H1 (cell line): ENCODE measurements around the gene TOR4A. TPM values are rescaled to one million over a fixed set of nuclear protein-coding genes. Genes with fewer than 3 reads are reported as not detected.

Source experiments
- ASH2L ChIP-seq: fragments of 200-600, 300-600 bp; sonication (generic); IDR thresholded peaks from one replicate; pipeline ENCODE4 v1.7.1; 2017; ENCODE audit warnings: low read length
- CEBPB ChIP-seq: IDR thresholded peaks from 2 replicates; pipeline ENCODE4 v1.6.1; 2012; ENCODE audit warnings: low read depth, low read length
- CHD1 ChIP-seq: IDR thresholded peaks from 2 replicates; pipeline ENCODE4 v1.6.1; 2012; ENCODE audit warnings: low read depth, low read length, improper control_type of control experiment
- EGR1 ChIP-seq: IDR thresholded peaks from 2 replicates; pipeline ENCODE4 v1.6.1; 2011; ENCODE audit warnings: low read depth, low read length, borderline replicate concordance
- GABPA ChIP-seq: IDR thresholded peaks from 2 replicates; pipeline ENCODE4 v1.6.1; 2011; ENCODE audit warnings: mild to moderate bottlenecking, low read length, moderate library complexity, borderline replicate concordance; ENCODE audit not compliant: insufficient read depth
- JUND ChIP-seq: IDR thresholded peaks from 2 replicates; pipeline ENCODE4 v1.6.1; 2011; ENCODE audit warnings: mild to moderate bottlenecking, improper control_type of control experiment, low read length
- KDM4A ChIP-seq: IDR thresholded peaks from one replicate; pipeline ENCODE4 v1.7.1; 2012; ENCODE audit warnings: low read depth, mild to moderate bottlenecking, moderate library complexity, low read length, inconsistent platforms; ENCODE audit not compliant: severe bottlenecking
- RXRA ChIP-seq: IDR thresholded peaks from 2 replicates; pipeline ENCODE4 v1.6.1; 2011; ENCODE audit warnings: low read depth, mild to moderate bottlenecking, low read length, moderate library complexity; ENCODE audit not compliant: insufficient read depth
- SP1 ChIP-seq: IDR thresholded peaks from 2 replicates; pipeline ENCODE4 v1.6.1; 2011; ENCODE audit warnings: low read depth, low read length
- SUZ12 ChIP-seq: fragments of 200-600 bp; sonication (generic); IDR thresholded peaks from 2 replicates; pipeline ENCODE4 v1.6.1; 2012; ENCODE audit warnings: mild to moderate bottlenecking, inconsistent platforms, low read length, moderate library complexity, mixed read lengths
- TBP ChIP-seq: IDR thresholded peaks from 2 replicates; pipeline ENCODE4 v1.6.1; 2011; ENCODE audit warnings: low read depth, low read length, improper control_type of control experiment
- polyA plus RNA-seq, 7 experiments: library from polyadenylated mRNA; depleted of rRNA in 3 of 7; stranded (reverse) in 5 of 7; unstranded in 2 of 7; fragments of >200 nt in 5 of 7; fragments of 200-250 nt in 2 of 7; gene quantifications; 1 replicate in 5 of 7; 2 replicates in 1 of 7; 4 replicates in 1 of 7; pipeline versions ENCODE4 v1.2.1 to v1.2.3, GENCODE V29; 2011 to 2013; ENCODE audit warnings: missing spikeins in 2 of 7, mixed read lengths in 2 of 7
- total RNA-seq: library from RNA; stranded (reverse); fragmentation: NEBNext Ultra II Directional; extraction: Animal tissue kit (Norgen Biotek cat#: 25700); gene quantifications from 2 replicates; pipeline ENCODE4 v1.2.1, GENCODE V29; 2021
- TF ChIP-seq, protein P1 (sequence below): IDR thresholded peaks from 2 replicates; pipeline ENCODE4 v1.6.1; 2012; ENCODE audit warnings: inconsistent platforms
- TF ChIP-seq, protein P2 (sequence below), 3 experiments: IDR thresholded peaks; 1 replicate in 2 of 3; 2 replicates in 1 of 3; pipeline versions ENCODE4 v1.5.1 to v1.6.1; 2011; ENCODE audit warnings: low read length in 3 of 3, mild to moderate bottlenecking in 3 of 3, inconsistent platforms in 2 of 3, low read depth in 1 of 3, moderate library complexity in 1 of 3; ENCODE audit not compliant: insufficient read depth in 1 of 3; ENCODE audit errors: control extremely low read depth in 1 of 3
- TF ChIP-seq, protein P3 (sequence below): IDR thresholded peaks from 2 replicates; pipeline ENCODE4 v1.6.1; 2011; ENCODE audit warnings: low read depth, mild to moderate bottlenecking, low read length; ENCODE audit not compliant: insufficient read depth
- TF ChIP-seq, protein P4 (sequence below): IDR thresholded peaks from 2 replicates; pipeline ENCODE4 v1.6.1; 2012; ENCODE audit warnings: low read length, inconsistent platforms

The TOR4A gene
- total and polyA plus RNA-seq, 2 of the 8 experiments (the other 6 are each of a cell fraction or from before 2014, with no cell fraction given): 8.4 to 9.3 TPM

DNA sequence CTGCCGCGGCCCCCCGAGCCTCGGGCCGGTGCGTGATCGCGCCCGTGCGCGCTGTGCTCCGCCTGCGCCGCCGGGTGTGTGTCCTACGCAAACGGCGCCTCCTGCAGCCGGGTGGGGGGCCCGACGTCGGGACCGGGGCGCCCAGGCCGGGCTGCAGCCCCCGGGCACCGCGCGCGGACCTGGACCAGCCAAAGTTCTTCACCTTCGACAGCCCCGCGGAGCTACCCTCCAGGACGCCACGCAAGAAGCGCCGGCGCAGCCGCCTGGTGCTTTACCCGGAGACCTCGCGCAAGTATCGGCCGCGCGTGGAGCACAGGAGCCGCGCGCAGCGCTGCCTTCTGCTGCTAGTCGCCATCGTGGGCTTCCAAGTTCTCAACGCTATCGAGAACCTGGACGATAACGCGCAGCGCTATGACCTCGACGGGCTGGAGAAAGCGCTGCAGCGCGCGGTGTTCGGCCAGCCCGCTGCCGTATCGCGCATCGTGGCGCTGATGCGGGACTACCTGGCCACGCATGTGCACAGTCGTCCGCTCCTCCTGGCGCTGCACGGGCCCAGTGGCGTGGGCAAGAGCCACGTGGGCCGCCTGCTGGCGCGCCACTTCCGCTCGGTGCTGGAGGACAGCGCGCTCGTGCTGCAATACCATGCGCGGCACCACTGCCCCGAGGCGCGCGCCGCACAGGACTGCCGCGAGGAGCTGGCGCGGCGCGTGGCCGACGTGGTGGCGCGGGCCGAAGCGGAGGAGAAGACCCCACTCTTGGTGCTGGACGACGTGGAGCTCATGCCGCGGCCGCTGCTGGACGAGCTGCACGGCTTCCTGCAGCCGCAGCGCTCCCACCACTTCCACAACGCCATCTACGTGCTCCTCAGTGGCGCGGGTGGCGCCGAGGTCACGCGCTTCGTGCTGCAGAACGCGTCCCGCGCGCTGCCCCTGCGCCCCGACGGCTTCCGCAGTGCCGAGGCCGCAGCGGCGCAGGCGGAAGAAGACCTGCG is 1.5 kb downstream of the TOR4A start (continued):
- TF ChIP-seq, protein P1, sequence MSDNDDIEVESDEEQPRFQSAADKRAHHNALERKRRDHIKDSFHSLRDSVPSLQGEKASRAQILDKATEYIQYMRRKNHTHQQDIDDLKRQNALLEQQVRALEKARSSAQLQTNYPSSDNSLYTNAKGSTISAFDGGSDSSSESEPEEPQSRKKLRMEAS: no peak
- TF ChIP-seq CHD1 (no peak), ASH2L (no peak), JUND (no peak), SP1 (no peak), KDM4A (peak; percentile 29), SUZ12 (no peak), GABPA (peak; percentile 54; the same call in 1 of the 2 replicates), CEBPB (no peak), TBP (no peak), RXRA (no peak), EGR1 (no peak)
- TF ChIP-seq, protein P2, sequence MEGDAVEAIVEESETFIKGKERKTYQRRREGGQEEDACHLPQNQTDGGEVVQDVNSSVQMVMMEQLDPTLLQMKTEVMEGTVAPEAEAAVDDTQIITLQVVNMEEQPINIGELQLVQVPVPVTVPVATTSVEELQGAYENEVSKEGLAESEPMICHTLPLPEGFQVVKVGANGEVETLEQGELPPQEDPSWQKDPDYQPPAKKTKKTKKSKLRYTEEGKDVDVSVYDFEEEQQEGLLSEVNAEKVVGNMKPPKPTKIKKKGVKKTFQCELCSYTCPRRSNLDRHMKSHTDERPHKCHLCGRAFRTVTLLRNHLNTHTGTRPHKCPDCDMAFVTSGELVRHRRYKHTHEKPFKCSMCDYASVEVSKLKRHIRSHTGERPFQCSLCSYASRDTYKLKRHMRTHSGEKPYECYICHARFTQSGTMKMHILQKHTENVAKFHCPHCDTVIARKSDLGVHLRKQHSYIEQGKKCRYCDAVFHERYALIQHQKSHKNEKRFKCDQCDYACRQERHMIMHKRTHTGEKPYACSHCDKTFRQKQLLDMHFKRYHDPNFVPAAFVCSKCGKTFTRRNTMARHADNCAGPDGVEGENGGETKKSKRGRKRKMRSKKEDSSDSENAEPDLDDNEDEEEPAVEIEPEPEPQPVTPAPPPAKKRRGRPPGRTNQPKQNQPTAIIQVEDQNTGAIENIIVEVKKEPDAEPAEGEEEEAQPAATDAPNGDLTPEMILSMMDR (IDR thresholded peaks at IDR 0.05; ENCODE audit: control extremely low read depth in 1 of 3, insufficient read depth in 1 of 3, low read depth in 1 of 3, low read length in 3 of 3): 0 out of 4 replicates have a peak, but pooled peaks of 1 of the 3 experiments have one; percentile 17
- TF ChIP-seq, protein P3, sequence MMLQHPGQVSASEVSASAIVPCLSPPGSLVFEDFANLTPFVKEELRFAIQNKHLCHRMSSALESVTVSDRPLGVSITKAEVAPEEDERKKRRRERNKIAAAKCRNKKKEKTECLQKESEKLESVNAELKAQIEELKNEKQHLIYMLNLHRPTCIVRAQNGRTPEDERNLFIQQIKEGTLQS: no peak
- TF ChIP-seq, protein P4, sequence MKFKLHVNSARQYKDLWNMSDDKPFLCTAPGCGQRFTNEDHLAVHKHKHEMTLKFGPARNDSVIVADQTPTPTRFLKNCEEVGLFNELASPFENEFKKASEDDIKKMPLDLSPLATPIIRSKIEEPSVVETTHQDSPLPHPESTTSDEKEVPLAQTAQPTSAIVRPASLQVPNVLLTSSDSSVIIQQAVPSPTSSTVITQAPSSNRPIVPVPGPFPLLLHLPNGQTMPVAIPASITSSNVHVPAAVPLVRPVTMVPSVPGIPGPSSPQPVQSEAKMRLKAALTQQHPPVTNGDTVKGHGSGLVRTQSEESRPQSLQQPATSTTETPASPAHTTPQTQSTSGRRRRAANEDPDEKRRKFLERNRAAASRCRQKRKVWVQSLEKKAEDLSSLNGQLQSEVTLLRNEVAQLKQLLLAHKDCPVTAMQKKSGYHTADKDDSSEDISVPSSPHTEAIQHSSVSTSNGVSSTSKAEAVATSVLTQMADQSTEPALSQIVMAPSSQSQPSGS: no peak
- TF ChIP-seq, all 59 proteins: peak for 3
